ENCODE results near the gene THAP7.
"Not testable (repeated sequence)": the region's sequence is repeated elsewhere in the genome, so short reads cannot be mapped to it uniquely, and the experiment has no call there.

THAP7 gene

GRCh38 chr22:21013657-21014201 lies 11.8 kb upstream of the THAP7 start:
- DNase-seq (ENCODE audit: low read depth) = no peak

GRCh38 chr22:21012446-21013407 lies 10.8 kb upstream of the THAP7 start:
- DNase-seq (ENCODE audit: low read depth) = no peak

- no peak for DNase-seq (ENCODE audit: low read depth)
These were observed 8.7 kb upstream of the THAP7 start for GRCh38 chr22:21010426-21011113.

GRCh38 chr22:21009638-21010425 lies 7.9 kb upstream of the THAP7 start:
- no peak for DNase-seq (ENCODE audit: low read depth)

- not testable (repeated sequence) for DNase-seq (ENCODE audit: low read depth)
These were observed 7.3 kb upstream of the THAP7 start for GRCh38 chr22:21009208-21009607.

- no peak for DNase-seq (ENCODE audit: low read depth)
These were observed 1.9 kb upstream of the THAP7 start for GRCh38 chr22:21003782-21004181.

- no peak for DNase-seq (ENCODE audit: low read depth)
These were observed 824 bp downstream of the THAP7 start for GRCh38 chr22:21000987-21001600.

- DNase-seq (ENCODE audit: low read depth) = no peak
These were observed 1.5 kb downstream of the THAP7 start for GRCh38 chr22:21000207-21000986.

- no peak for DNase-seq (ENCODE audit: low read depth)
These were observed 2.3 kb downstream of the THAP7 start for GRCh38 chr22:20999350-21000206.

- no peak for DNase-seq (ENCODE audit: low read depth)
These were observed 3.2 kb downstream of the THAP7 start for GRCh38 chr22:20998411-20999336.

GRCh38 chr22:20997536-20998257 lies 4.2 kb downstream of the THAP7 start:
- DNase-seq (ENCODE audit: low read depth) = no peak

GRCh38 chr22:20996598-20997535 lies 5.1 kb downstream of the THAP7 start:
- no peak for DNase-seq (ENCODE audit: low read depth)

GRCh38 chr22:20996031-20996410 lies 5.9 kb downstream of the THAP7 start:
- no peak for DNase-seq (ENCODE audit: low read depth)

- DNase-seq (ENCODE audit: low read depth) = no peak
These were observed 6.4 kb downstream of the THAP7 start for GRCh38 chr22:20995329-20996030.

- no peak for DNase-seq (ENCODE audit: low read depth)
These were observed 7.0 kb downstream of the THAP7 start for GRCh38 chr22:20994902-20995241.

- no peak for DNase-seq (ENCODE audit: low read depth)
These were observed 7.6 kb downstream of the THAP7 start for GRCh38 chr22:20994128-20994901.

Data from activated T-cell treated with anti-CD3 and anti-CD28 coated beads for 1 hour (primary cell).